Panc1 (cell line): ENCODE results near the gene CD300E.

Source experiments
- CTCF ChIP-seq: fragments of 450-650 bp; IDR thresholded peaks from 2 replicates; pipeline ENCODE4 v1.5.1; 2017; ENCODE audit warnings: mild to moderate bottlenecking
- POLR2AphosphoS5 ChIP-seq: IDR thresholded peaks from 2 replicates; pipeline ENCODE4 v1.6.1; 2012; ENCODE audit warnings: mild to moderate bottlenecking, low read depth, low read length, moderate library complexity
- TCF7L2 ChIP-seq: IDR thresholded peaks from 2 replicates; pipeline ENCODE4 v1.6.1; 2011; ENCODE audit warnings: mild to moderate bottlenecking, low read depth, low read length, inconsistent platforms
- TF ChIP-seq, protein P1 (sequence below), 2 experiments: IDR thresholded peaks; 2 replicates each; pipeline ENCODE4 v1.6.1; 2011 to 2012; ENCODE audit warnings: low read depth in 2 of 2, control low read depth in 1 of 2, low read length in 1 of 2, mild to moderate bottlenecking in 1 of 2, moderate library complexity in 1 of 2; ENCODE audit not compliant: insufficient read depth in 1 of 2

- TF ChIP-seq CTCF (peak; percentile 92), POLR2AphosphoS5 (no peak), TCF7L2 (no peak)
- TF ChIP-seq, protein P1, sequence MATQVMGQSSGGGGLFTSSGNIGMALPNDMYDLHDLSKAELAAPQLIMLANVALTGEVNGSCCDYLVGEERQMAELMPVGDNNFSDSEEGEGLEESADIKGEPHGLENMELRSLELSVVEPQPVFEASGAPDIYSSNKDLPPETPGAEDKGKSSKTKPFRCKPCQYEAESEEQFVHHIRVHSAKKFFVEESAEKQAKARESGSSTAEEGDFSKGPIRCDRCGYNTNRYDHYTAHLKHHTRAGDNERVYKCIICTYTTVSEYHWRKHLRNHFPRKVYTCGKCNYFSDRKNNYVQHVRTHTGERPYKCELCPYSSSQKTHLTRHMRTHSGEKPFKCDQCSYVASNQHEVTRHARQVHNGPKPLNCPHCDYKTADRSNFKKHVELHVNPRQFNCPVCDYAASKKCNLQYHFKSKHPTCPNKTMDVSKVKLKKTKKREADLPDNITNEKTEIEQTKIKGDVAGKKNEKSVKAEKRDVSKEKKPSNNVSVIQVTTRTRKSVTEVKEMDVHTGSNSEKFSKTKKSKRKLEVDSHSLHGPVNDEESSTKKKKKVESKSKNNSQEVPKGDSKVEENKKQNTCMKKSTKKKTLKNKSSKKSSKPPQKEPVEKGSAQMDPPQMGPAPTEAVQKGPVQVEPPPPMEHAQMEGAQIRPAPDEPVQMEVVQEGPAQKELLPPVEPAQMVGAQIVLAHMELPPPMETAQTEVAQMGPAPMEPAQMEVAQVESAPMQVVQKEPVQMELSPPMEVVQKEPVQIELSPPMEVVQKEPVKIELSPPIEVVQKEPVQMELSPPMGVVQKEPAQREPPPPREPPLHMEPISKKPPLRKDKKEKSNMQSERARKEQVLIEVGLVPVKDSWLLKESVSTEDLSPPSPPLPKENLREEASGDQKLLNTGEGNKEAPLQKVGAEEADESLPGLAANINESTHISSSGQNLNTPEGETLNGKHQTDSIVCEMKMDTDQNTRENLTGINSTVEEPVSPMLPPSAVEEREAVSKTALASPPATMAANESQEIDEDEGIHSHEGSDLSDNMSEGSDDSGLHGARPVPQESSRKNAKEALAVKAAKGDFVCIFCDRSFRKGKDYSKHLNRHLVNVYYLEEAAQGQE (IDR thresholded peaks at IDR 0.05; ENCODE audit: insufficient read depth in 1 of 2, low read depth in 2 of 2, low read length in 1 of 2): no peak
Observed at GRCh38 chr17:74601944-74602572, 21.5 kb downstream of the CD300E start.
